ENCODE measurements around the gene SOX8.

Gene SOX8

DNA sequence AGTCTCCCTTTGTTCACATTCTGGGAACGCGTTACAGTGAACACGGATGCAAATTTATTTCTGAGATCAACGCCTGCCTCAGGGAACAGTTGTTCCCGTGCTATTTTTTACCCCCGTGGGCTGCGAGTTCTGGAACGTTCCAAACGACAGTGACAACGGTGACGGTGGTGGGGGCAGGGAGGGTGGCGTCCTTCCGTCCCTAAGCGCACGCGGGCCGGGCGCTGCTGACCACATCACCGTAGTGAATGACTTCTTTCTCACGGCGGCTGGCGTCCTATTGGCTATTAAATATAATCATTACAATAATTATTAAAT lies 45.9 kb downstream of the SOX8 start:
- no peak for DNase-seq

DNA sequence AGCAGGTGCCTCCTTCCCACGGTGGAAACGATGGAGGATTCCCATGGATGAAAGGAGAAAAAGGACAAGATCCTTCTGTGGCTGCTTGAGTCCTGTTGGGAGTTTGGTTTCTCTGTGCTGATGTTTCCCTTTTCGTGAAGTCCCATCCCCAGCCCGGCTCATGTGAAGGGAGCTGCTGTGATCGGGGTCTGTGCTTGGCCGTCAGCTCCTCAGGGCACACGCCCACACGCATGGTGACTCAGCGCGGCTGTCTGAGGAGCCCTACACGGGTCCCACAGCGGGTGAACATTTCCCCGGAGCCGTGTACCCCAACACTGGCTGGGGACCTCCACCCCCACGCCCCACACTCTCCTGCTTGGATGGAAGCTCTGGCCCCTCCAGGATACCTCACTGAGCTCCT lies 46.5 kb downstream of the SOX8 start:
- DNase-seq = no peak

DNA sequence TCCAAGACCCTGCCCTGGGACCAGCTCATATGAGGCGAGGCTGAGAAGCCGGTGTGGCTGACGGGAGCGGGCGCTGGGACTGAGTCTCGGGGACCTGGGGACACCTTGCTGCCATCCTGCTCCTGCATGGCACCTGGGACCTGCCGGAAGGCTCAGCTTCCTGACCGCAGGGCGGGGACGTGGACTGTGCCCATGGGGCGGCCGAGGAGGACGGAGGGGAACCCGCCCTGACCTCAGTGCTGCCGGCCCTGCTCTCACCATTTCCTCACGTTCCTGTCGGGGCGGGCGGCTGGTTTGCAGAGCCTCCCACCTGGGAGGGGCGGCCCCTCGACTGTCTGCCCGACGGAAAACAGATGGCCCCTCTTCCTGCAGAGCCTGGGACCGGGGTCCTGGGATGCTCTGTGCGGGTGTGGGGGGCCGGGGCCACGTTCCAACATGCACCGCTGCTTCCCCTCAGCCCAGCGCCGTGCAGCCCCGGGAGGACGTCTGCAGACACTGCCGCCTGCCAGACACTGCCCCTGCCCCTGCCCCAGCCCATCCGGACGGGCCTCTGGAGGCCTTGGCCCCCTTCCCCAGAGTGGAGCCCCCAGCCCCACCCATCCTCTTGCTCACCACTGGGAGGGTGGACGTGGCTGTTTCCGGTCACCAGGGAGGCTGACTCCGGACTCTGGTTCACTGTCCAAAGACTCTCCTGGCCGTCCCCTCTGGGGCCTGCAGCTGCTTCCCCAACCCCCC lies 47.1 kb downstream of the SOX8 start:
- DNase-seq = no peak

DNA sequence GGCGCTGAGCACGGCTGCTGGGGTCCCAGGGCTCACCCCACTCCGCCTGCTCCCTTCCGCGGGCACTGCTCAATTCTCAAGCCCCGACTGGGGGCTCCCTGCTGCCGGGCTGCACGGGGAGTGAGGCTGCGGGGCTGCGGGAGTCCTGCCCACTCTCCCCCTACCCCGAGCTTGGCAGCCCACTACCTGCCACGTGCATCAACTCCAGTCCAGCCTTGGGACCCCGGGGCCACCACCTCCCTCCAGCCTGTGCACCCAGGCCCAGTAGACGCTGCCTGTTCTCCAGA lies 47.6 kb downstream of the SOX8 start:
- DNase-seq = no peak

DNA sequence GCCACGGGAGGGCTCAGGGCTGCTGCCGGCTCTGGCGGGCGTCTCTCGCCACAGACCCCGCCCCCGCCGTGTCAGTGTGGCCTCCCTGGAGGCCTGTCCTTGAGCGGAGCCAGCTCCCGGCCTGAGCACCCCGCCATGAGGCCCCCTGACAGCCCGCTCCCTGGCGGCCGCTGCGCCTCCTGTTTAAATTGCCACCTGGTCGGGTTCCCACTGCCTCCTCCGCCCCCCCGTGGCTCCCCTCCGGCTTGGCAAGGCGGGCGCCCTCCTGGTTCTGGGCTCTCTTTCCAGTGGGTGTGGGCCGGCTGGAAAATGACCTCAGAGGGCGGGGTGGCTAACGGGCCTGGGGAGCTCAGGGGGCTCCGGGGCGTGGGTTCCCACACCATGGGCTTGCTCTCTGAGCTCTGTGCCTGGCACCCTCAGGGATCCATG lies 48.9 kb downstream of the SOX8 start:
- no peak for DNase-seq

DNA sequence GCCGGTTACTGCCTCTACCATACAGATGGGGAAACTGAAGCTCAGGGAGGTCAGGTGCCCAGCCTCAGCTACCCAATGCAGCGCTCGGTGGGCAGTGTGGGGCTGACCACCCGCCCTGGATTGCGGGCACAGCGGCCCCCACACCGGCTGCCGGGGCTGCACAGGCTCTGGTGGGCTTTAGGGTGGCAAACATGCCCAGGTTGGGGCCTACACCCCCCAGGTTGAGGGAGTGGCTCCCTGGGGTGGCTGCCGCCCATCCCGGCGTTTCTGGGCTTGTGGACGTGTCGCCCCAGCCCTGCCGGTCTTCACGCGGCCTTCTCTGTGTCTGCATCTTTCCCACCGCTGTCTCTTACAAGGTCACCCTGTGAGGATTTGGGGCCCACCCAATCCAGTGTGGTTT lies 50.1 kb downstream of the SOX8 start:
- no peak for DNase-seq

DNA sequence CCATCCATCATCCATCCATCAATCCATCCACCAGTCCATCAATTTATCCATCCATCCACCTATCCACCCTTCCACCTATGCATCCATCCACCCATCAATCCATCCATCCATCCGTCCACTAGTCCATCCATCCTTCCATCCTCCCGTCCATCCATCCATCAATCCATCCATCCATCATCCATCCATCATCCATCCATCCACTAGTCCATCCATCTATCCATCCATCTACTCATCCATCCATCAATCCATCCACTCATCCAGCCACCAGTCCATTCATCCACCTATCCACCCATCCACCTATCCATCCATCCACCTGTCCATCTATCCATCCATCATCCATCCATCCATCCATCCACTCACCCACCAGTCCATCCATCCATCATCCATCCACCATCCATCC lies 51.0 kb downstream of the SOX8 start:
- DNase-seq = no peak

DNA sequence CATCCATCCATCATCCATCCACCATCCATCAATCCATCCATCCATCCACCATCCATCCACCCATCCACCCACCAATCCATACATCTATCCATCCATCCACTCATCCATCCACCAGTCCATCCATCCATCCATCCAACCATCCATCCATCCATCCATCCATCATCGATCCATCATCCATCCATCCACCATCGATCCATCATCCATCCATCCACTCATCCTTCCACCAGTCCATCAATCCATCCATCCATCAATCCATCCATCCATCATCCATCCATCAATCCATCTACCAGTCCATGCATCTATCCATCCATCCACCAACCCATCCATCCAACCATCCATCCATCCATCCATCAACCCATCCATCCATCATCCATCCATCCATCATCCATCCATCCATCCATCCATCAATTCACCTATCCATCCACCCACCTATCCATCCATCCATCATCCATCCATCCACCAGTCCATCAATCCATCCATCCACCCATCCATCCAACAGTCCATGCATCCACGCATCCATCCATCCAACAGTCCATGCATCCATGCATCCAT lies 51.6 kb downstream of the SOX8 start:
- DNase-seq = no peak

DNA sequence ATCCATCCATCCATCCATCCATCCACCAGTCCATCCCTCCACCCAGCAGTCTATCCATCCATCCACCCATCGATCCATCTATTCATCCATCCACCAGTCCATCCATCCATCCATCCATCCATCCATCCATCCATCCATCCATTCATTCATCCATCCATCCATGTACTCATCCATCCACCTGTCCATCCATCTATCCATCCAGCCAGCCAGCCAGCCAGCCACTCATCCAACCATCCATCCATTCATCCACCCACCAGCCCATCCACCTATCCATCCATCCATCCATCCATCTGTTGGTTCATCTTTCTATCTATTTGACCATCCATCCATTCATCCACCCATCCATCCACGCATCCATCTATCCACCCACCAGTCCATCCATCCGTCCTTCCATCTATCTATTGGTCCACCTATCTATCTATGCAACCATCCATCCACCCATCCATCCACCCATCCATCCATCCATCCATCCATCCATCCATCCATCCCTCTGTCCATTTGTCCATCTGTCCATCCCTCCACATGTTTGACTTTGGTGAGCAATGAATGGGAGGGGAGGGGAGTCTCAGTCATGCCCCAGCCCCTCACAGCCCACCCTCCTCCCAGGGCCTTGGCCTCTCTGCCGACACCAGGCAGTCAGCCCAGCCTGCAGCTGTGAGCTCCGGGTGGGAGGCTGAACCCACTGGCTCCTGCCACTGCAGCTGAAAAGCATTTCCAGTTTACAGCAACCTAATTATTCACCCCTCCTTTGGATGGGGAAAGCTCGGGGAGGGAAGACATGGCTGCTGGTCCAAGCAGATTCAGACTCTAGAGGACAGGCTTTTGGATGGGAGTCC lies 52.9 kb downstream of the SOX8 start:
- no peak for DNase-seq

DNA sequence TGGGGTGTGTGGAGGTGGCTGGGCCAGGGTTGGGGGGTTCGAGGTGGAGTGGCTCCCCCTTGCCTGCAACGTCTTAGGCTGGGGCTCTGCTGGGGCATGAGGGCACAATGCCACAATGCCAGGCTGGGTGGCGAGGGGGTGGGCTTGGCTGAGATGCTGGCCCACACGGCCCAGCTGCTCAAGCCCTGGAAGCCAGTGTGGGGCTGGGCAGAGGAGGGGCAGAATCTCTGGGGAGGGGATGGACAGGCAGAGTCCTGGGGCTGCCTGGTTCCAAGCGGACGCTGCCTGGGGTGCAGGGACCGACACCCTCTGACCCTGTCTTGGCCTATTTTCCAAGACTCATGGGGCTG lies 53.5 kb downstream of the SOX8 start:
- DNase-seq = no peak

DNA sequence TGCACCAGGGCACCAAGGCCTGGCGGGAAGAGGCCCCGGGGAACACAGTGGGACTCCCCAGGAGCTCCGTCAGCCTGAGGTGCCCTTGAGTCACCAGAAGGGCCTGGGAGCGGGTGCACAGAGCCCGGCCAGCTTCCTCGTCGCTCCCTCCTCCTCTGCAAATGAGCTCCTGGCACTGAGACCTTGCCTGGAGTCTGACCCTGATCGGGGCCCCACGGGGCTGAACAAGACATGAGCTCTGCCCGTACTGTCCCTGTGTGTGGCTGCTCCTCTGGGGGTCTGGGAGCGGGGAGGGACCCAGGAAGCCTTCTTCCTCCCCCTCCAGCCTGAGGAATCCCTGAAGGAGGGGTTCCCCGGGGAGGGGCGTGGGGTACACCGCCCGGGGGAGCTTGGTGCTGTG lies 54.6 kb downstream of the SOX8 start:
- no peak for DNase-seq

All from CD4-positive, alpha-beta T cell treated with Interleukin-17A for 4 hours (primary cell).